Measurements from ENCODE around the gene SLC22A23.

Gene SLC22A23

GRCh38 chr6:3406362-3406821, 50.5 kb downstream of the SLC22A23 start:
- CTCF ChIA-PET = interaction anchor here (0.6 to 0.7 kb wide), 2 partner anchors 35 to 86 kb away, joined by 3 read pairs; no protein-coding TSS in a partner anchor
- POLR2A ChIA-PET (ENCODE audit: low non-redundant PET) = interaction anchor here (0.5 kb wide), 1 partner anchor 66 kb away, joined by 5 read pairs; no protein-coding TSS in a partner anchor
- no peak for TF ChIP-seq CTCF (conservative IDR thresholded peaks at IDR 0.05; ENCODE audit: low read depth)
- peak overlapping the region; percentile 67 for H3K27ac ChIP-seq
- DNase-seq (ENCODE audit: low spot score) = no peak

DNA sequence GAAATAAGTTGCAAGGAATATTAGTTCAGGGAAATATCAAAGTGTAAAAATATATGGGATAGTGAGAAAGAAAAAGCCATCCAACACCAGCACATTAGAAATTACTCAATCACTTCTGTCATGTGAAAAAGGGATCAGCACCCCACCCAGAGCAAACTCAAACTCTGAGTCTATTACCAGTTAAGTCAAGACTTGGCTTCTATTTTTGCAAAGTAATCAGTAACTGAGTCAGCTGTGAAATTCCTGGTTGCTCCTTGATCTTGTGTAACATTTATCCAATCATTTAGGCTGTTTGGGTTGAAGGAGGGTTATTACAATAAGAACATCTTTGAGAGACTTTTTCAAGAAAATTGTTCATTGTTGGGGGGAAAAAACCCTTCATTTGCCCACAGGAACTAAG, 51.2 kb downstream of the SLC22A23 start:
- peak overlapping the region; percentile 80 for H3K27ac ChIP-seq
- ChIA-PET POLR2A (ENCODE audit: low non-redundant PET) (no interaction called here), CTCF (interaction anchor here (0.6 kb wide), 1 partner anchor 35 kb away, joined by 3 read pairs; no protein-coding TSS in a partner anchor)
- TF ChIP-seq CTCF (conservative IDR thresholded peaks at IDR 0.05; ENCODE audit: low read depth) = no peak
- peak; percentile 65 for DNase-seq (ENCODE audit: low spot score)

DNA sequence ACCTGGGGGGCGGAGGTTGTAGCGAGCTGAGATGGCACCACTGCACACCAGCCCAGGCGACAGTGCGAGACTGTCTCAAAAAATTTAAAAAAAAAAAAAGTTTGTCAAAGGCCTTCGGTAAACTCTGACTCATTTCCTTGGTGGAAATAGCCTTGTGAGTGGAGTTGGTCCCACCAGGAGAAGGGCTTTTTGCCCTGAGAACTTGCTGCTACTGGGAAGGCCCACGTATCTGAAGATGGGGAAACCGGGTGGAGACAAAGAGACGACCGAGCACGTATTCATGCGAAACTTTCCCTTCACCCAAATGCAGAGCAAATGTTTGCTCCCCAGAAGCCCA, 51.7 kb downstream of the SLC22A23 start:
- no peak for DNase-seq (ENCODE audit: low spot score)
- no peak for TF ChIP-seq CTCF (conservative IDR thresholded peaks at IDR 0.05; ENCODE audit: low read depth)
- CTCF ChIA-PET = interaction anchor here (0.6 kb wide), 2 partner anchors 126 to 345 kb away, joined by 3 to 4 read pairs; no protein-coding TSS in a partner anchor
- POLR2A ChIA-PET (ENCODE audit: low non-redundant PET) = no interaction called here
- H3K27ac ChIP-seq = peak overlapping the region; percentile 80

DNA sequence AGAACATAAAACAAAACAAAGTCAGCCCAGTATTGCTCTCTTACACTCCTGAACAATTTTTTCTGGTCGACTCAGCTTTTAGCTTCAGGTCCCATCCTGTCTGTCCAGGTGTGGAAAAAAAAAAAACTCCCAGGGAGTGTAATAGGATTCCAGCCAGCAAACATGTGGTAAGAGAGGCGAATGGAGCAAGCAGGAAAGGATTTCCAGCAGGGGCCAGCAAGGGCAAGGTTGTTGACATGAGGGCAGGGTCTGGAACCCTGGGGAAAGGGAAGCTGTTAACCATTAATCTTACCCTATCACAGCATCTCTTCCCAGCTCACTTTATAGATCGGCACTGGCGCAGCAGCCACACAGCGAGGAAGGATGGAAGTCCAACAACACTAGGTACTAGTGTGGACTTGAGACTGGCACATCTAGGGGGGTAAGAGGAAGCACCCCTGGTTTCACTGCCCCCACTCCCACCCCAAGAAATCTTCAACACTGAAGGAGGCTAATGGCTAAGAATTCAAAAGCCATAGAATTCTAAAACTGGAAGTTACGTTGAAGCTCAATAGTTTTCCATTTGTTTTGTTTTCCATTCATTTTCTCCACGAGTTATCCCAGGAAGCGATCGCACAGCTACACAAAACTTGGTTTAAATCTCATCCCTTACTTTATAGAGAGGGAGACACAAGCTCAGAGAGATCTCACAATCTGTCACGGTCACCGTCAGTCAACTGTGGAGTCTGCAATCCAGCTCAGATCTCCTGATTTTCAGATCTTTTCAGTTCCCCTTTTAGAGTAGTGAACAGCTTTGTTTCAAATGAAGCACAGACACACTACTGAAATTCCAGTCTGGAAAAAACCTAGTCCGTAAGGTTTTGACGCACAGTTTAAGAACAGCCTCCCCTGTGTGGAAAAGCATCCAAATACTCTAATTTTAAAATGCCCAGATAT, 53.3 kb downstream of the SLC22A23 start:
- peak; percentile 59 for DNase-seq (ENCODE audit: low spot score)
- no peak for TF ChIP-seq CTCF (conservative IDR thresholded peaks at IDR 0.05; ENCODE audit: low read depth)
- CTCF ChIA-PET = interaction anchor here (0.6 to 1.4 kb wide), 3 partner anchors 53 to 511 kb away, joined by 3 to 4 read pairs (median 3); partner anchors contain the start of gene SLC22A23
- H3K27ac ChIP-seq = peak overlapping the region; percentile 97
- POLR2A ChIA-PET (ENCODE audit: low non-redundant PET) = interaction anchor here (0.7 kb wide), 1 partner anchor 52 kb away, joined by 3 read pairs; no protein-coding TSS in a partner anchor

DNA sequence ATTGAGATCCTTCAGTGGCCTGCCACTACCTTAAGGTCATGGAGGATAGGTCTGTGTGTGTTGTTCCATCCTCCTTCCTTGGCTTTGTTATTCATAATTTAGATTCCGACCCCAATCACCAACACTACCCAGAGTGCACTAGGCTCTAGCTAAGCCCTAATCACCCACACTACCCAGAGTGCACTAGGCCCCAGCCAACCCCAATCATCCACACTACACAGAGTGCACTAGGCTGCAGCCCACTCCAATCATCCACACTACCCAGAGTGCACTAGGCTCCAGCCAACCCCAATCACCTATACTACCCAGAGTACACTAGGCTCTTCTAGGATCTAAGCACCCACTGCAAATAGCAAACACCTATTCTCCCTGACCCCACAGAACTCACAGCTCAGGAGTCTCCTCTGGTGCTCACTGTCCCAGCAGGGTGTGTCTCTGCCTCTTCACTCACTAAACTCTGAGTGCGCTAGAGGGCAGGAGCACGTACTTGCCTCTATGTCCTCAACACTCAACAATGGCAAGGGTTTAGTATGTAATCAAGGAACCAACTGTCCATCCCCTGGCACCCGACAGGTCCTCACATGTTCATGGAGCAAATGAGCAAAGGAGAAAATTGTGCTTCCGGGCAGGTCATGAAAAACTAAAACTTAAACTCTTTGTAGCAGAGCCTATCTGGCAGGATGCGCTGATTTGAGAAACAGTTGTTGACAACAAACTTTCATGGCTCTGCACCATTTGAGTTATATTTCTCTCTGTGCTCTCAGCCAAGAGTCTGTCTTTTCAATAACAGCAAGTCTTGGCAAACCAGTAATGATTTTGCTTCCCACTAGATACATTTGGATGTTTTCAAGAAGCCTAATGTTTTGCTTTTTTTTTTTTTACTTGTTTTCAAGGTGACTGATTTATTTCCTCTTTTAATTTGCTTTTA, 54.3 kb downstream of the SLC22A23 start:
- POLR2A ChIA-PET (ENCODE audit: low non-redundant PET) = interaction anchor here (0.7 kb wide), 1 partner anchor 51 kb away, joined by 3 read pairs; no protein-coding TSS in a partner anchor

More for the DNA sequence above, 54.3 kb downstream of the SLC22A23 start:
- peak; percentile 66 for DNase-seq (ENCODE audit: low spot score)
- TF ChIP-seq CTCF (conservative IDR thresholded peaks at IDR 0.05; ENCODE audit: low read depth) = no peak
- CTCF ChIA-PET = interaction anchor here (0.5 to 0.9 kb wide), 3 partner anchors 8 to 319 kb away, joined by 3 read pairs; no protein-coding TSS in a partner anchor
- peak overlapping the region; percentile 97 for H3K27ac ChIP-seq
